Measurements from ENCODE around the gene NOL9. TPM values are rescaled to one million over a fixed set of nuclear protein-coding genes. Genes with fewer than 3 reads are reported as not detected.

Gene NOL9
- total and polyA plus RNA-seq, 2 of the 13 experiments (the other 11 are each of a cell fraction or from before 2014, with no cell fraction given) = 18.0 to 24.7 TPM

GRCh38 chr1:6582370-6582769 lies 28.1 kb upstream of the NOL9 start (continued):
- TF ChIP-seq ARID5B (CRISPR knock-in tag; IDR thresholded peaks at IDR 0.05) (peak; percentile 89), ATF2 (CRISPR knock-in tag; IDR thresholded peaks at IDR 0.05) (peak; percentile 55; the same call in 1 of the 2 replicates), HES4 (CRISPR knock-in tag; IDR thresholded peaks at IDR 0.05; ENCODE audit: borderline replicate concordance) (no peak), KLF13 (CRISPR knock-in tag; IDR thresholded peaks at IDR 0.05) (no peak), TBL1XR1 (IDR thresholded peaks at IDR 0.05; ENCODE audit: borderline replicate concordance, low read length, partially characterized antibody) (peak; percentile 12), ZNF747 (CRISPR knock-in tag; IDR thresholded peaks at IDR 0.05; ENCODE audit: borderline replicate concordance) (no peak), KDM3A (CRISPR knock-in tag; IDR thresholded peaks at IDR 0.05; ENCODE audit: low read depth) (0 out of 2 replicates have a peak, but pooled peaks have one; percentile 75), SCMH1 (CRISPR knock-in tag; IDR thresholded peaks at IDR 0.05; ENCODE audit: borderline replicate concordance) (no peak), PAX8 (CRISPR knock-in tag; IDR thresholded peaks at IDR 0.05; ENCODE audit: borderline replicate concordance) (no peak), ZNF460 (CRISPR knock-in tag; IDR thresholded peaks at IDR 0.05; ENCODE audit: borderline replicate concordance) (no peak), ZNF776 (CRISPR knock-in tag; IDR thresholded peaks at IDR 0.05) (no peak), ESRRA (CRISPR knock-in tag; IDR thresholded peaks at IDR 0.05; ENCODE audit: low read depth) (0 out of 2 replicates have a peak, but pooled peaks have one; percentile 41), SP4 (CRISPR knock-in tag; IDR thresholded peaks at IDR 0.05) (peak; percentile 38; the same call in 1 of the 2 replicates), DMAP1 (CRISPR knock-in tag; IDR thresholded peaks at IDR 0.05) (peak; percentile 35; the same call in 1 of the 2 replicates), SUZ12 (IDR thresholded peaks at IDR 0.05; ENCODE audit: low read depth, low read length) (no peak), SIN3B (IDR thresholded peaks at IDR 0.05; ENCODE audit: low read length) (no peak), ZNF317 (CRISPR knock-in tag; IDR thresholded peaks at IDR 0.05) (no peak), ZNF205 (CRISPR knock-in tag; IDR thresholded peaks at IDR 0.05) (peak; percentile 55), ZNF225 (CRISPR knock-in tag; IDR thresholded peaks at IDR 0.05) (no peak), ZBTB8A (CRISPR knock-in tag; IDR thresholded peaks at IDR 0.05; ENCODE audit: borderline replicate concordance, low read depth) (no peak), HOXA3 (CRISPR knock-in tag; IDR thresholded peaks at IDR 0.05) (peak; percentile 65; the same call in 1 of the 2 replicates)
- TF ChIP-seq, protein P1, sequence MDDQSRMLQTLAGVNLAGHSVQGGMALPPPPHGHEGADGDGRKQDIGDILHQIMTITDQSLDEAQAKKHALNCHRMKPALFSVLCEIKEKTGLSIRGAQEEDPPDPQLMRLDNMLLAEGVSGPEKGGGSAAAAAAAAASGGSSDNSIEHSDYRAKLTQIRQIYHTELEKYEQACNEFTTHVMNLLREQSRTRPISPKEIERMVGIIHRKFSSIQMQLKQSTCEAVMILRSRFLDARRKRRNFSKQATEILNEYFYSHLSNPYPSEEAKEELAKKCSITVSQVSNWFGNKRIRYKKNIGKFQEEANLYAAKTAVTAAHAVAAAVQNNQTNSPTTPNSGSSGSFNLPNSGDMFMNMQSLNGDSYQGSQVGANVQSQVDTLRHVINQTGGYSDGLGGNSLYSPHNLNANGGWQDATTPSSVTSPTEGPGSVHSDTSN (CRISPR knock-in tag; IDR thresholded peaks at IDR 0.05; ENCODE audit: borderline replicate concordance) = no peak
- TF ChIP-seq, protein P2, sequence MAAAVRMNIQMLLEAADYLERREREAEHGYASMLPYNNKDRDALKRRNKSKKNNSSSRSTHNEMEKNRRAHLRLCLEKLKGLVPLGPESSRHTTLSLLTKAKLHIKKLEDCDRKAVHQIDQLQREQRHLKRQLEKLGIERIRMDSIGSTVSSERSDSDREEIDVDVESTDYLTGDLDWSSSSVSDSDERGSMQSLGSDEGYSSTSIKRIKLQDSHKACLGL (CRISPR knock-in tag; IDR thresholded peaks at IDR 0.05) = no peak
